NK-92 (cell line): ENCODE results near the gene C10orf67.
"Not testable (repeated sequence)": the region's sequence is repeated elsewhere in the genome, so short reads cannot be mapped to it uniquely, and the experiment has no call there.

Experiments used
- DNase-seq: peaks from one replicate; lab custom pipeline; 2025; ENCODE audit not compliant: unreplicated experiment; lab: John Stamatoyannopoulos, UW

The C10orf67 gene

DNA sequence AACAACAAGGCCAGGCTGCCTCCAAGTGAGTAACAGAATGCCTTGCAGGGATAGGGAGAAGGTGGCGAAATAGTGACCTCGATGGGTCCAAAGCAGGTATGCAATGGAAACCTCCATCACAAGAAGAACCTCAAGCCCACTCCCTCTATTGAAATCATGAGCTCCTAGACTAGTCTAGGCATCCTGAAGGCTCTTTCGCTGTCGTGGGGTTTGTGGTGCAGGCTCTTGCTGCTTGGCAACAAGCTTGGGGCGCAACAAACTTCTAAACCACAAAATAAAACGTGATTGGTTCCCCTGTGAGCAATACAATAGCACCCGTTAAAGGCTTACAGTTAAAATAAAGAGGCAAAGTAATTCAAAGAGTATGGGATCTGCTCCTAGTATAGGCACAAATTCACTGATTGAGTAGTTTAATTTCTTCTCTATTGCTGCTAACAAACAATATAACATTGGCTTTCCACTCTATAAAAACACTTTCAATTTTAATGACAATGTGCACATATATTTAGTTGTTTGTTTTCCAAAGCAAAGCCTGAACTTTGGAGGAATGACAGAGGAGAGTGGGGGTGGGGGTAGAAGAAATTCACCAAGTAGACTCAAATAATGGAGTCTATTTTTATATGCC lies 64.1 kb downstream of the C10orf67 start:
- DNase-seq, result no peak

DNA sequence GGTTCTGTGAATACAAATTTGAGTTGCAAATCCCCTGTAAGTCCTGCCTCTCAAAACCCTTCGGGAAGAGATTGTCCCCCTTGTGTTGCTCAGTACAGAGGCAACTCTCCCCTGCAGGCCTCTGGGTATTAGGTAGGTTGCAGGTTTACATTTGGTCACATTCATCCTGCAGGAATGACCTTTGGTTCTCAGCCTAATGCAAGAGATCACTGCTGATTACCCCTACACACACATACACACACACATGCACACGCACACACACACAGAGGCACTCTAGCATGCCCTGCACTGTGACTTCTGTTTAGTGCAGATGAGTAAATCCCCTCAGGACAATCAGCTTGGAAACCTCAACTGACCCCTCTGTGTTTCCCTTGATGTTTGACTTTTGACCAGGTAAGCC lies 69.2 kb downstream of the C10orf67 start:
- DNase-seq, result no peak

DNA sequence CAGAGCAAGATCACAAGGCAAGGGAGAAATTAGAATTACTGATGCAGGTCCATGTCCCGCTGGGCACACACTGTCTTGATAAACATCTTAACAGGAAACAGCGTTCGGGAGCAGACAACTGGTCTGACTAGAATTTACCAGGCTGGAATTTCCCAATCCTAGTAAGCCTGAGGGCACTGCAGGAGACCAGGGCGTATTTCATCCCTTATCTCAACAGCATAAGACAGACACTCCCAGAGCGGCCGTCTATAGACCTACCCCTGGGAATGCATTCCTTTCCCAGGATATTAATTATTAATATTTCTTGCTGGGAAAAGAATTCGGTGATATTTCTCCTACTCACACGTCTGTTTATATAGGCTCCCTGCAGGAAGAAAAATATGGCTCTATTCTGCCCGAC lies 70.4 kb downstream of the C10orf67 start:
- DNase-seq, result not testable (repeated sequence)

DNA sequence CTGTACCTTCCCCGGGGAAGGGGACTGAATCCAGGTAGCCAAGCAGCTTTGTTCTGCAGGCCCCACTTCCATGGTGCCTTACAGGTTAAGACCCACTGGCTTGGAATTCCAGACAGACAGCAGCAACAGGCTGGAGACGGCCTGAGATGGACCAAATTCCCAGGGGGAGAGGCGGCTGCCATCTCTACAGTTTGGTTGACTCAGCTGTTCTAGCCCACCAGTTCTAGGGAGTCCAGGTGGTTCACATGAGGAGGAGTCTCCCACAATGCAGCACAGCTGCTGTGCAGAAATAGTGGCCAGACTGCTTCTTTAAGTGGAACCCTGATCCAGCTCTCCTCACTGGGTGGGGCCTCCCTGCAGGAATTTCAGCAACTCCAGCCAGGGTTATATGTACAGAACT lies 74.1 kb downstream of the C10orf67 start:
- no peak for DNase-seq

DNA sequence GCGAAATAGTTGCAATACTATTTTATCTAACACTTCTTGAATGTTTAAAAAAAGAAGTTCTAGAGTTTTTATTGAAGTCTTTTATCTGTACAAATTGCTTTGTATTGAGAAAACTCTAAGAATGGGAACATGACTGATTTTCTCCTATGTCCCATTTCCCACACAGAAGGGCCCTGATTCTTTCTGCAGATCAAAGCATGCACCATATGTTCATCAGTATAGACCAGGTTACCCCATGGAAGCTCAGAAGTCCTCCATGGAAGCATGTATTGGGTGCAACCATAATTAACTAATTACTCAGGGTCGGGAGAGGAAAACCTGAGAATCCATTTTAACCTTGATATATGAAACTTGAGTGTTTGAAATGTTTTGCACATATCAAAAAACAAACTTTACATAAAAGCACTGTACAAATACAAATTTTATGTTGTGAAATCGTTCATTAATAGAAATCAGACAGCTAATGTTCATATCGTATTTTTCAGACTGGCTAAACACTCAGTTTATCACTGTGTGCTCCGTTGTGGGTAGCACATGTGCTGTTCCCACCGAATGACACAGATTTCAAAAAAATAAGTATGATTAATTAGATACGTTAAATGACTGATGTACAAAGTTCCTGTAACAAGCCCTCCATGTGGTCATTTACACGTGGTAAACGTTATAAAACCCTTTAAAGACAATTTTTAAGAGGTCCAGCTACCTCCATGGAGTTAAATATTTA lies 81.0 kb downstream of the C10orf67 start:
- no peak for DNase-seq

DNA sequence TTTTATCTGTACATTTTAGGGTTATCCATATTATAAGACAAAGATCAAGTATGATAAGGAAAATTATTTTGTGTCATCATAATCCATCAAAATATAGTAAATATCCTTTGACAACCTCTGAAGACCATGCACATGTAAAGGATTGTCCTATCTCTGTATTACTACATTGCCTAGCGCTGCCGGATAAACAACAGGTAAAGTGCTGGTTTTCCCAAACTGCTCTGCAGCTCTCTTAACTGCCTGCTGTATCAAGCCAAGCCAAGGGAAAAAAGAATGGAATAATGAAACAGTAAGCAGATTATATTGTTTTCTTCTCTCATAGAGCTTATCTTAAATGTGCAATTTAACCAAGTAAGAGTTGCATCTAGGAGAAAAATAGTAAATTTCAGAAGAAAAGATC lies 81.7 kb downstream of the C10orf67 start:
- no peak for DNase-seq

DNA sequence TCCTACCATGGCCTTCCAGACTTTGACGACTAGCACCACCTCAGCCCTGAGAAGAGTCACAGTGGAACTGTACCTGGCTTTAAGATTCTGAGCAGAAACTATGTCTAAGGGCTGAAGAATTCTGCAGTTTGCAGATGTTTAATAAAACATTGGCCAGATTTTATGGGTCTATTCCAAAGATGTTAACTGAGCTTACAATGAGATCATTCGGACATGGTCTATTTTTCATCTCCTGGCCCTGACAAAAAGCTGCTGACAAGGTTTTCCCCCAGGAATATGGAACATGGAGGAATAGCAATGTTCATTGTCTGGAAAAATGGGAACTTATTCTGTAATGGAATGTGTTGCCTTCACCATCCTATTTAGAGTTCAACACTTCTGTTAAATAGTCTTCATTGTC lies 86.1 kb downstream of the C10orf67 start:
- no peak for DNase-seq

DNA sequence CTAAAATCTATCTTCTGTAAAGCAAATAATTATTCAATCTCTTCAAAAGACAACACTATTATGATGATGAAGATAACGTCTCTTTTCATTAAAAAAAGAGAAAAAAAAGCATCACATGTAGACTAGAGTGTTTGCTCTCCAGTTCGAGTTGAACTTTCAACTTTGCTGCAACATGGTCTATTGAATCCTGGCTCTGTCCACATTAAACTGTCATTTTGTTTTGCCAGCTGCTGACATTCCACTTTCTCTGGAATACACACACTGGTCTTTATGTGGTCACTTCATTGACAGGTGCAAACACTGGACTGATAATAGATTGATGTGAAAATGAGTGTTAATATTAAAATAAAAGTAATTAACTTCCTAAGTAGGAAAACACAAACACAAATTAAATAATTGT lies 90.8 kb downstream of the C10orf67 start:
- DNase-seq, result no peak

DNA sequence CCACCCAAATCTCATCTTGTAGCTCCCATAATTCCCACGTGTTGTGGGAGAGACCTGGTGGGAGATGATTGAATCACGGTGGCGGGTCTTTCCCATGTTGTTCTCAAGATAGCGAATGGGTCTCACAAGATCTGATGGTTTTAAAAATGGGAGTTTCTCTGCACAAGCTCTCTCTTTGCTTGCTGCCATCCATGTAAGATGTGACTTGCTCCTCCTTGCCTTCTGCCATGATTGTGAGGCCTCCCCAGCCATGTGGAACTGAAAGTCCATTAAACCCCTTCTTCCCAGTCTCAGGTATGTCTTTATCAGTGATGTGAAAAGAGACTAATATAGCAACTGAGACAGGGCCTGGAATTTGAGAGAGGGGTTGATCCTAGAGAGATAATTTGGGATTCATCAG lies 91.7 kb downstream of the C10orf67 start:
- DNase-seq, result not testable (repeated sequence)

DNA sequence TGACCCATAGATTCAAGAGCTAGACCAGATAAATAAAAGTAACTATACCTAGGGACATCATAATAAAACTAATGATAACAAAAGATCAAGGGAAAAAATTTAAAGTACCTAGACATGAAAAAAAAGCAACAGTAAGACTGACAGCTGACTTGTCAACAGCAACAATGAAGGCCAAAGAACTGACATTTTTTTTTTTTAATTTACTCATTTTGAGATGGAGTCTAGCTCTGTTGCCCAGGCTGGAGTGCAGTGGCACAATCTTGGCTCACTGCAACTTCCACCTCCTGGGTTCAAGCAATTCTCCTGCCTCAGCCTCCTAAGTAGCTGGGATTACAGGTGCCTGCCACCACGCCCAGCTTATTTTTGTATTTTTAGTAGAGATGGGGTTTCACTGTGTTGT lies 102.8 kb downstream of the C10orf67 start:
- not testable (repeated sequence) for DNase-seq

DNA sequence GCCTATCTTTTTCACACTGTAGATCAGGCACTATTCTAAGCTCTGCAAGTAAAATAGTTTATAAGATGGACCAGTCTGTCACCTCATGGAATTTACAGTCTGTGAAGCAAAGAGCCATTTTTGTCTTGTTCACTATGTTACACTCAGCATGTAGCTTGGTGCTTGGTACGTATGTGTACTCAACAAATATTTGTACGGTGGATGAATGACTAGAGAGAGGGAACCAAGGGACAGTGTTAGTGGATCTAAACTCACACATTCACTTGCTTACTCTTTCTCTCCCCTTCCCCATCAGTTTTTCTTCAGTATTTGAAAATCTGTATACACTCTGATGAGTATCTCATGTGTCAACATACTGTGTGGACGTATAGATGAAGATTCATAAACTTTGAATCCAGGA lies 106.6 kb downstream of the C10orf67 start:
- DNase-seq, result no peak

DNA sequence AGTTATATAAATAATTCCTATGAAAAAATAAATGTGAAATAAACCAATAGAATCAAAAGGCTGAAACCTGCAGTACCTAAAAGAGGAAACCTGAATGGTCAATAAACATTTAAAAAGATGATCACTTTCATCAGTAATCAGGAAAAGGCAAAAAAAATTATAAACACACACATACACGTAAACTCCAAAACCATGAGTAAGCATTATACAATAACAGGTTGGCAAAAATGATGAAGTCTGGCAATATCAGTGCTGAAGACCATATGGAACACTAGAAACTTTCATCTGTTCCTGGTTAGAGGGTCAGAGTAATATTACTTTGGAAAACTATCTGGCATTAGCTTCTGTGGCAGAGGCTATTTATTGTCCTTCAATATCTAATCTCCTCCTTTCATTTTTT lies 114.0 kb downstream of the C10orf67 start:
- DNase-seq, result no peak

DNA sequence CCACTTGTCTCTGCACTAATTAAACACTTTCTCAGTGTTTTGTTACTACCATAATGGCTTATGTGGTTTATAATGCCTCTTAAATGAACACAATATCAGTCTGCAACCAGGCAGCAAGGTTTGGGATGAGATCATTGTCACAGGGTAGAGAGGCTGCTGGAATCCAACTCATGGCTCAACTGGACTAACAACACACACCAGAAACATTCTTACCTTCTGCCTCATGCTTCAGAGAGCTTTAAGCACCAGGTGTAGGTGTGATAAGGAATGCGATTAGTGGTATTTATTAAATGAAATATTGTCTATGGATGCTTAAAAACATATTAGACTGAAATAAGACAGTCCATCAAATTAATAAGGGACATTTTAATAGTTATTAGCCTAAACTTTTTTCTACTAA lies 127.1 kb downstream of the C10orf67 start:
- no peak for DNase-seq

DNA sequence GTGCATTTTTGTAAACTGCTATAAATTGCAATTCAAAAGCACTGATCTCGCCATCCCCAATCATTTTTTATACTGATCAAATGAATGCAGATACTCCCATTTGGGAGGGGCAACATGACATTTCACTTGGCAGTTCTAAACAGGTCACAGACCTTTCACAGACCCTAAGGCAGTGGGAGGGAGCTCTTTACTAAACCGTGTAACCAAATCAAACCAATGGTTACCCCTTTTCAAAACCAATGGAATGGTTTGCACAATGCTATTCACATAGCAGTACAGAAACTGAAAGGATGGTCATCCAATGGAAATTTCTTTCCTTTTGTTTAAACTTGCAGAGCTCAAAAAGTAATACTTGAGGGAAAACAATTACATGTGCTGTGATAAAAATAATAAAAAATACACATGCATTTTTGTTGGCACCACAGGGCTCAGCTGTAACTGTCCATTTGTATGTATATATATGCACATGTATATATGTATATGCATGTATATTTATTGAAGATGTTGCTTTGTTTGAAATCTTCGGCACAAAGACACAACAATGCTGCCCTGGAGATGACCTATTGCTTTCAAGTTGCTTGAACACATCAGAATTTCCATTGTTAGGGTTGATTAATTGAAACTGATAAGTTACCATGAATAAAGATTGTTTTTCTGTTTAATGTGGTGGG lies 138.5 kb downstream of the C10orf67 start:
- no peak for DNase-seq

DNA sequence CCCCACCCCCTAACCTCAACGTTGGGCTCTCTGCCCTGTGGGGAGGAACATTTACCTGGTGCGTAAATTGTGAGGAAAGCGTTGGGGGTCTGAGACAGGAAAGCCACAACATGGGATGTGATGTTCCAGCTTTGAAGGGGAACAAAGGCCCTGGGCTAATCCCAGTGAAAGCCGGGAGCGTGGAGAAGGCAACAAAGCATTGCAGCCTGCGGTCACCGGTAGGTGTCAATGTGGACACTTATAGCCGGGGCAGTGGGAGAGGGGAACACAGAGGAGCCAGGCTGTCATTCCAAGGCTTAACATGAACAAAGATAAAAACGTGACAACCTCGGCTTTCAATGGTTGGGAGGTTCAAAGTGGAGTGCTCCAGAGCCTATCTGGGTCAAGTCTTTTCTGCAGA lies 139.8 kb downstream of the C10orf67 start:
- DNase-seq, result no peak

DNA sequence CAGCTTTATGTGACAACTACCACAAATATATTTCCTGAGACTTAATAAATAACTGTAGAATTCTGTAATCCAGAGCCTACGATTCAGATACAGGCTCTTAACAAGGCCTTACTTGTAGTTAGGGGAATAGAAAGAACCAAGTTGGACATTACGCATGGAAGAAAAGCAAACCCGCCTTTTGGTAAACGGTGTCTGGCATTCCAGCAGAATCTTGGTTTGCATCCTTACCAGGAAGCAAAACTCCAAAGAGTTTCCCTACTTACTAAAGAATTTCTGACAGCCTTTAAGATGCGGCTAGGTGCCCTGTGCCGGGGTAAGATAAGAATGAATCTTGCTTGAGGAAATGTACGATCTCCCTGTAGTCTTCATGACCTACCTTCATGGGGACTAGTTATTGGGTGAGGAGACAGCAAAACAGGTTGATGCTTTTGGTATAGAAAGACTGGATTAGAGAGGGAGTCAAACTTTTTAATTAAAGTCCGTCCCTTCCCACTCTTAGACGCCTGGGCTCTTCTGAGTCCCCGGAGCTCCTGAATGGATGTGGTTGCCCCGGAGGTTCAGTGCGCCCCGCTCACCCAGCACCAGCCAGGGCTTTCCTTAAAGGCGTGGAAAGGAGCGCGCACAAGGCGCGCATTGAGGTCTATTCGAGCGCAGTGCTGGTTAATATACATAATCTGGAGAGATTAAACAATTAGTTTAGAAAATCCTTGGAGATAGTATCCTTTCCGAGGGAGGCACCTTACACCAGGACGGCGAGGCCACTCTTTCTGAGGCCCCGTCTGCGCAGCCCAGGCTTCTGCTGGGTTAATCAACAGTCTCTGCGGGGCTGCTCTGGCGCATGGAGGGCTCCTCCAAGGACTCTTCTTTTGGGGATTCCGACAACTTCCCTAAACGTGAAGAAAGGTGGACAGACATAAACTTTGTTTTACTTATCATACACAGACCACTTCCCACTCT lies 140.9 kb downstream of the C10orf67 start:
- DNase-seq, result no peak

DNA sequence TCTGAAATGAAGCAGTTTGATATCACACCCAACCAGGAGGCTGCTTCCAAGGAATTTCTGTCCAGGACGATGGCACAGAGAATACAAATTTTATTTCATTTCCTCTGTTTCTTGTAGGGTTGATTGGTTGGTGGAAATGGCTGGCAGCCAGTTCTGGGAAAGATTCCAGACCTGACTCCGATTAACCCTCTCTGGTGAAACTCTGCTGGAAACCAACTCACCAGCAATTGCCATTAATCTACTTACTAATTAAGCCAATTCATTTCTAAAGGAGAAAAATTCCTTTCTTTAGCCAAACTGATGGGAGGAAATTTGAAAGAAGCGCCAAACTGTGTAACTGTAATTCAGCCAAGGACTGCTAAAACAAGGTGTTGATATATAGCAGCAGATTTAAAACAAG lies 141.8 kb downstream of the C10orf67 start:
- no peak for DNase-seq

DNA sequence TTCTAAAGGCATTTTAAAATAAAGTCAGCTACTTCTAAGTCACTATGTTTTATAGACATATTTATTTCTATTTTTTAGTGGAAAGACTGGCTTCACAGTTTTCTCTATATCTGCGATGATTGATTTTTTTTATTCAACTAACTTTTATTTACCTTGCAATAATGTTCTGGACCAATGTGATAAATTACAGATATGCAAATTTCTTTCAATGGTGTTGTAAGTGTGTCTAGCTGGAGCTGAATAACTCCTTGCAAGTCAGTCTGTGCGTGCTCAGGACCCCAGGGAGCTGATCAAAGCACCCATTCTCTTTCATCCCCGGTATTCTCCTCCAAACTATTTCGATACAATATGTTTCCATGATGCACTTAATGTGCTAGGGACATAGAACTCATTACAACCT lies 142.8 kb downstream of the C10orf67 start:
- DNase-seq, result no peak

DNA sequence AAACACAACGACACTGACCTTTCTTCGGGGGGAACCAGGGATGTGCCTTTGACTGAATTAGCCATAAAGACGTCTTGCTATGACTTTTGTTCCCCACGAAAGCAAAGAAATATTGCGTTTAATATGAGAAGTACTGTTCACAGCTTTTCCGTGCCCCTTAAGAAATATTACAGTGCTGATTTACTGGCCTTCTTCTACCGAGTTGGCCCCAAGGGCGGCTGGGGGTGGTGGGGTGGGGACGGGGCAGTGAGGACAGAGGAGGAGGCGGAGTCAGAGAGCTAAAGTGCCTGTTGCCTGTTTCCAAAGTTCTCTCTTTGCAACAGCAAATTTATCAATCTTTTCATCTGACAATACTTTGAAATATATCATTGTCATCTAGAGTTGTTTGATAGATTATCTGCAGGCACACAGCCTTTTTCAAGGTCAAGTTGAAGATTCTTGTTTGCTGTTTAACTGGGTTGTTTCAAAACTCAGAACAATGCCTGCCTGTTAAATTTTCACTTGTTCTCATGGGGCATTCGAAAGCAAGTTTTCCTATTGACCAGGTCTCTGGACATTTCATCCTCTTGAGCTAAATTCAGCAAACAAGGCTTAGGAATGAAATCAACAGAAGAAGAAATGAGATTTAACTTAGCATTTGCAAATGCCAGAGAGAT lies 143.5 kb downstream of the C10orf67 start:
- DNase-seq, result no peak

DNA sequence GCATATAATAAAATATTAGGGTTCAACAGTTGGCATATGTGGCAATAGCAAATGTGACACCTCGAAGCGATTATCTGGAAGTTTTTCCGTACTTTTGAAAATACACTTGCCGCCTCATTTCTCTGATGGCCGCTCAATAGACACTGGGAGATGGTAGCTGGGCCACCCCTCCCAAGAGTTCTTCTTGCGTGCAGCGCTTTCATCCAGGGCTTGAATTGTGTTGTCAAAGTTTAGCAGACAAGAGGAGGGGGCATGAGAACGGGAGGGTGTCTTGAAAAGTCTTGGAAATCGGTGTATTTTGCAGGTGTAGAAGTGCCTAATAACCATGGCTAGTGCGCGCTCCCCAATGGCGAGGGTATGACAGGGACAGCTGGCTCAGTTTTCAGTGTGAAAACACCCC lies 144.0 kb downstream of the C10orf67 start:
- no peak for DNase-seq
